Activated CD8-positive, alpha-beta memory T cell treated with anti-CD3 and anti-CD28 coated beads for 1 hour (primary cell): ENCODE measurements around the gene SYT8.
"Not testable (repeated sequence)": the region's sequence is repeated elsewhere in the genome, so short reads cannot be mapped to it uniquely, and the experiment has no call there.

Experiments used
- DNase-seq, 2 donors: peaks; one replicate each; pipeline ENCODE4 v3.0.0-alpha.2; 2020; ENCODE audit warnings: low read depth in 1 of 2; ENCODE audit errors: extremely low read depth in 1 of 2

SYT8 gene

GRCh38 chr11:1883346-1884302 lies 48.8 kb downstream of the SYT8 start:
- DNase-seq, result no peak

GRCh38 chr11:1884303-1884700 lies 49.5 kb downstream of the SYT8 start:
- DNase-seq, result no peak

- DNase-seq, result not testable (repeated sequence)
These were observed 51.8 kb downstream of the SYT8 start for GRCh38 chr11:1886551-1886950.
